Measurements from ENCODE around the gene WNT2. TPM values are rescaled to one million over a fixed set of nuclear protein-coding genes. Genes with fewer than 3 reads are reported as not detected.
A peak's percentile ranks its signal among the peaks of the same experiment; 100 is the strongest.

Gene WNT2
- total and polyA plus RNA-seq, 2 of the 4 experiments (the other 2 are of a cell fraction): 1.8 to 1.9 TPM

DNA sequence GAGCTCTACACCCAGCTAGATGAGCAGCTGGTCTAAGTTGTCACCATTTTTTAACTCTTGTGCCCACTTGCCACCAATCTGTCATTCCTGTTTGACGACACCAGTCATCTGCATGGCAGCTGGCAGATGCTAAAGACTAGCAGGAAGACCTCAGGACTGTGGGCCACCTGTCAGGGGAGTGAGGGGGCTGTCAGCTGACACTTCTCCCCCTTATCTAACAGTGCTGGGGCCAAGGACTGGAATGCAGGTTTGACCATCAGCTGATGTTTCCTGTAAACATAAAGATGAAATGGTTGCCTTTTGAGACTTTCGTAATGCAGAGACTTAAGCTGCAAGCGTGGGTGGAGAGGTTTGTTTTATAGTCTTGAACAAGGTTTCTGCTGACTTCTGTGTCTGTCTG is 93.5 kb downstream of the WNT2 start:
- CTCF ChIA-PET: no interaction called here
- POLR2A ChIA-PET (ENCODE audit: unreplicated experiment): interaction anchor here (0.5 to 1.0 kb wide), 4 partner anchors 13 to 104 kb away, joined by 3 to 4 read pairs (median 4); no protein-coding TSS in a partner anchor

More for the DNA sequence above, 93.5 kb downstream of the WNT2 start:
- Histone ChIP-seq H3K4me2 (ENCODE audit: low read depth, low read length) (no peak overlapping the region), H3K4me1 (ENCODE audit: control insufficient read depth, insufficient read depth, low read length) (peaks cover 22% of the 10 kb centered on the region), H2BK5ac (ENCODE audit: low read depth, low read length, poor library complexity, severe bottlenecking) (peak overlapping the region; percentile 93), H3K56ac (ENCODE audit: extremely low read depth, insufficient read depth, low read length) (peak overlapping the region; percentile 75), H3K18ac (ENCODE audit: low read depth, low read length) (peak overlapping the region; percentile 100), H2BK120ac (ENCODE audit: low read depth, low read length) (peak overlapping the region; percentile 96), H2AK5ac (ENCODE audit: low read depth, low read length) (peak overlapping the region; percentile 88), H3K9ac (ENCODE audit: low read depth, low read length) (peak overlapping the region; percentile 47; the same call in 1 of the 2 replicates), H3K23ac (ENCODE audit: low read depth, low read length) (peak overlapping the region; percentile 84), H3K14ac (replicated peaks; ENCODE audit: low read depth, low read length) (peak overlapping the region; percentile 40; the same call in 1 of the 2 replicates), H2AK9ac (replicated peaks; ENCODE audit: low read depth, low read length, poor library complexity) (peak overlapping the region; percentile 90), H3K9me1 (ENCODE audit: insufficient read depth, low read length) (peaks cover 5% of the 10 kb centered on the region), H2BK20ac (ENCODE audit: low read depth, low read length) (peak overlapping the region; percentile 89), H3K36me3 (ENCODE audit: control insufficient read depth, insufficient read depth, low read length) (no peaks in the 10 kb centered on the region), H4K20me1 (ENCODE audit: insufficient read depth, low read length) (no peaks in the 10 kb centered on the region), H2BK15ac (ENCODE audit: low read depth, low read length) (peak overlapping the region; percentile 37; the same call in 1 of the 3 replicates), H2AFZ (replicated peaks; ENCODE audit: low read length, poor library complexity) (peak overlapping the region; percentile 60), H4K8ac (ENCODE audit: low read depth in 2 of 2, low read length in 2 of 2) (peak overlapping the region in 1 of 2 experiments; percentile 87; a peak in 3 of 4 replicates), H3K27me3 (ENCODE audit: control insufficient read depth, insufficient read depth, low read length) (no peaks in the 10 kb centered on the region), H4K91ac (ENCODE audit: insufficient read depth, low read depth, low read length) (peak overlapping the region; percentile 98), H4K5ac (ENCODE audit: low read depth, low read length) (peak overlapping the region; percentile 99), H3K4ac (ENCODE audit: low read depth, low read length) (peak overlapping the region; percentile 97), H3K79me1 (ENCODE audit: low read depth in 1 of 2, low read length in 2 of 2) (no peaks in the 10 kb centered on the region), H3K4me3 (ENCODE audit: insufficient read depth, low read depth, low read length) (no peak overlapping the region), H3K27ac (ENCODE audit: insufficient read depth, low read length) (peak overlapping the region; percentile 97; the same call in 1 of the 2 replicates), H3K9me3 (ENCODE audit: control insufficient read depth, insufficient read depth, low read length) (no peaks in the 10 kb centered on the region)
- in situ Hi-C loops (cut with MboI; ENCODE audit: low sequenced_read_pairs): no loop called here
- intact Hi-C loops (cut with micrococcal nuclease): loop anchor here (5.0 kb wide), 1 partner anchor 33 kb away; no protein-coding TSS in a partner anchor
- ATAC-seq (ENCODE audit: low read depth): peak; percentile 63
- TF ChIP-seq MAZ (IDR thresholded peaks at IDR 0.05; ENCODE audit: borderline replicate concordance, low read depth, low read length): peak; percentile 59; the same call in 1 of the 2 replicates
- peak; percentile 67 for TF ChIP-seq USF2 (IDR thresholded peaks at IDR 0.05; ENCODE audit: low read depth, low read length)
- no peak for TF ChIP-seq SMC3 (IDR thresholded peaks at IDR 0.05; ENCODE audit: low read depth, low read length)
- peak; percentile 88 for TF ChIP-seq RCOR1 (IDR thresholded peaks at IDR 0.05; ENCODE audit: insufficient replicate concordance, low read length)
- no peak for TF ChIP-seq CHD1 (IDR thresholded peaks at IDR 0.05; ENCODE audit: low read depth, low read length)
- no peak for TF ChIP-seq NFE2L2 (IDR thresholded peaks at IDR 0.05; ENCODE audit: low read depth, low read length)
- TF ChIP-seq CTCF (conservative IDR thresholded peaks at IDR 0.05; ENCODE audit: low read depth, low read length): no peak
- TF ChIP-seq FOS (IDR thresholded peaks at IDR 0.05; ENCODE audit: low read depth, low read length): no peak
- TF ChIP-seq RFX5 (IDR thresholded peaks at IDR 0.05; ENCODE audit: low read depth, low read length): no peak
- TF ChIP-seq RAD21 (IDR thresholded peaks at IDR 0.05; ENCODE audit: low read length): no peak
- peak; percentile 22; the same call in 1 of the 2 replicates for TF ChIP-seq BHLHE40 (IDR thresholded peaks at IDR 0.05; ENCODE audit: low read depth, low read length)
- no peak for TF ChIP-seq POLR2A (IDR thresholded peaks at IDR 0.05; ENCODE audit: low read depth, low read length)
- TF ChIP-seq CEBPB (IDR thresholded peaks at IDR 0.05; ENCODE audit: low read depth, low read length): peak; percentile 78
- TF ChIP-seq, protein P1, sequence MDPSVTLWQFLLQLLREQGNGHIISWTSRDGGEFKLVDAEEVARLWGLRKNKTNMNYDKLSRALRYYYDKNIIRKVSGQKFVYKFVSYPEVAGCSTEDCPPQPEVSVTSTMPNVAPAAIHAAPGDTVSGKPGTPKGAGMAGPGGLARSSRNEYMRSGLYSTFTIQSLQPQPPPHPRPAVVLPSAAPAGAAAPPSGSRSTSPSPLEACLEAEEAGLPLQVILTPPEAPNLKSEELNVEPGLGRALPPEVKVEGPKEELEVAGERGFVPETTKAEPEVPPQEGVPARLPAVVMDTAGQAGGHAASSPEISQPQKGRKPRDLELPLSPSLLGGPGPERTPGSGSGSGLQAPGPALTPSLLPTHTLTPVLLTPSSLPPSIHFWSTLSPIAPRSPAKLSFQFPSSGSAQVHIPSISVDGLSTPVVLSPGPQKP (IDR thresholded peaks at IDR 0.05; ENCODE audit: borderline replicate concordance, low read depth, low read length): no peak
- peak; percentile 36; the same call in 1 of the 2 replicates for TF ChIP-seq MAFK (IDR thresholded peaks at IDR 0.05; ENCODE audit: low read depth, low read length)
- TF ChIP-seq MXI1 (IDR thresholded peaks at IDR 0.05; ENCODE audit: borderline replicate concordance, low read depth, low read length): no peak
- no CpG with 5 or more reads among the region's 3 CpGs for WGBS, 2 experiments (ENCODE audit: extremely low coverage in 2 of 2, insufficient read length in 1 of 2)
- dilution Hi-C loops (cut with HindIII; ENCODE audit: low sequenced_read_pairs, unreplicated experiment): no loop called here
- BruUV-seq (replicated peaks): no TSS peak
- peak; percentile 93 for DNase-seq
